ENCODE data around the gene ITGB1BP1.

- TF ChIP-seq CTCF (IDR thresholded peaks at IDR 0.05) (no peak), POLR2A (IDR thresholded peaks at IDR 0.05) (no peak)
These were observed 16.6 kb downstream of the ITGB1BP1 start for GRCh38 chr2:9406529-9407362.
